NCI-H146 treated with DMSO at 0.1 percent for 48 hours (cell line): ENCODE data around the gene MTF1.
A peak's percentile ranks its signal among the peaks of the same experiment; 100 is the strongest.
"Not testable (repeated sequence)": the region's sequence is repeated elsewhere in the genome, so short reads cannot be mapped to it uniquely, and the experiment has no call there.

Experiments used
- DNase-seq: peaks from one replicate; lab custom pipeline; 2025; ENCODE audit not compliant: unreplicated experiment; lab: John Stamatoyannopoulos, UW

The MTF1 gene

DNA sequence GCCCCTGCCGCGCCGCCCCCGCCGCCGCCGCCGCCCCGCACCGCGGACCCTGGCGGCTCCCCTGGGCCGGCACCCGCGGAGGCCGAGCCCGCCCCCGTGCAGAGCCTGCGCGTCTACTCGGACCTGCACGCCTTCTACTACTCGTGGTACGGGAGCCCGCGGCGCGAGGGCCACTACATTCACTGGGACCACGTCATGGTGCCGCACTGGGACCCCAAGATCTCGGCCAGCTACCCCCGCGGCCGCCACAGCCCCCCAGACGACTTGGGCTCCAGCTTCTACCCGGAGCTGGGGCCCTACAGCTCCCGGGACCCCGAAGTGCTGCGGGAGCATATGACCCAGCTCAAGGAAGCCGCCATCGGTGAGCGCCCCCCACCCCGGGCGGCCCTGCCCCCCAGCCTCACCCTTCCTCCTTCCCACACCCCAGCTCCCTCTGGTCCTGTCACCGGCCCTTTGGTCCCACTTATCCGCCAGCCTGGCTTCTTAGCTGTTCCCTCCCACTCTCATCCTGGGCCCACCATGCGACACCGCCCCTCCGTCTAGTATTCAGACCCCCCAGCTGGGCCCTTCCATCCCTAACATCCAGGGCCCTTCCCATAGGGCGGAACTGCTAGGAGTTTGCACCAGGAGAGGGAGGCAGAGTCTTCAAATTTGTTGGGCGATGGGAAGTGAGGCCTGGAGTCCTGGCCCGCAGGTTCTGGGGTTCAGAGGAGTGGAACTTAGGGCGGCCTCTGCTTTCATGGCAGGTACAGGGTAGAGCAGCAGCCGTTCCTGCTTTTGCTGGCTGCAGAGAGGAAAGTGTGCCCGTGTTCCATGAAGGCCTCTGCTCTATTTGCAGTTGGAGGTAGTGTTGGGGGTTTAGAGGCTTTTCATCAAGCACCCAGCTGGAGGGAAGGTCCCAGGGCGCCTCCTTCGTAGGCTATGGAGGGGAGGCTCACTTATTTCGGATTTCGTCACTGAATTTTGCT is 64.7 kb downstream of the MTF1 start:
- DNase-seq = no peak

DNA sequence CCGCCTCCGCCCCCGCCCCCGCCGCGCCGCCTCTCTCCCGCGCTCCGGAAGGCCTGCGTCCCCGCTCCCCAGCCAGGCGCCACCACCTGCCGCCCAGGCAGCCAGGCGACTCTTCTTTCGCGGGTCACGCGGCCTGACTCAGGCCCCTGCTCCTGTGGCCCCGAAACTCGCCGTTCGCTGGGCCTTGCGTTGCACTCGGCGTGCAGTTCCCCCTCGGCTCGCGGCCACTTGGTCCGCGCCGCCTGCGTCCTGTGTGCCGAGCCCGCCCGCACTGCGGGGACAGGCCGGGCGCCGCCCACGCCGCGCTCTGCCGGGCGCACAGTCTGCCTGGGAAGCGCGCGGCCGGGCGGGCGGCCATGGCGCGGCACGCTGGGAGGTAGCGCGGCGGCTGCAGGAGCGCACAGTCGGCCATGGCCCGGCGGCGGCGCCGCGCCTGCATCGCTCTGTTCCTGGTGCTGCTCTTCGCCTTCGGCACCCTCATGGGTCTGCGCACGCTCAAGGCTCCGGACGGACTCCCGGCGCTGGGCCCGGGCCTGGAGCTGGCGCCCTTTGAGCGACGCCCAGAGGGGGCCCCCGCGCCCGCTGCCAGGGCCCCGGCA is 65.5 kb downstream of the MTF1 start, which contains the start of gene MANEAL:
Gene MANEAL, plus strand, starts transcription at position 75 of the 599 bp plus-strand sequence. Its CDS starts 336 bp downstream, at position 411.
- DNase-seq = peak; percentile 14

DNA sequence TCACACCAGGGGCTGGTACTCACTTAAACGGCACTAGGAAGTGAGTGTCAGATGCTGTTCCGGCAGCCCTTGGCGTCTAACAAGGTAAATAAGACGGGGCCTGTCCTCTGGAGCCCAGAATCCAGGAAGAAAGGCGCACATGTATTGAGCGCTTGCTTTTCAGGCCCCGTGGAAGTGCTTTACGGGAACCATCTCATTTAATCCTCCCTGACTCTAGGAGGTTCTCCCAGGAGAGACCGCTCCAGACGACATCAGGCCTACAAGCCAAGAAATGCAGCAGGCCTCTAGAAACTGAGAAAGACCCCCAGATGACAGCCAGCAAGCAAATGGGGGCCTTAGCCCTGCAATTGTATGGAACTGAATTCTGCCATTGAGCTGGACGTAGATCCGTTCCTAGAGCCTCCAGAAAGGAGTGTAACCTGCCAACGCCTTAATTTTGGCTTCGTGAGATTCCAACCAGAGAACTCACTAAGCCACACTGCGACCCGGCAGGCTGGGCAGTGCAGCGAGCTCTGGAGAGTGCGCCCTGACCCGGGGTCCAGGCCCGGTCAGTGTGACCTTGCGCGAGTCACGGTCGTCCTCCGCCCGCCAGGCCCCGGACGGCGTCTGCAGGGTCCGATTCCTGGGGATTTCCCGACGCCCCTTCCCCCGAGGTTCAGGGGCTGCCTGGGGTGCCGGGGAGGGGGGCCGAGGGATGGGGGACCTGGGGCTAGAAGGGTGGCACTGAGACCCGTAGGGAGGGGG is 66.3 kb downstream of the MTF1 start:
- DNase-seq = no peak

DNA sequence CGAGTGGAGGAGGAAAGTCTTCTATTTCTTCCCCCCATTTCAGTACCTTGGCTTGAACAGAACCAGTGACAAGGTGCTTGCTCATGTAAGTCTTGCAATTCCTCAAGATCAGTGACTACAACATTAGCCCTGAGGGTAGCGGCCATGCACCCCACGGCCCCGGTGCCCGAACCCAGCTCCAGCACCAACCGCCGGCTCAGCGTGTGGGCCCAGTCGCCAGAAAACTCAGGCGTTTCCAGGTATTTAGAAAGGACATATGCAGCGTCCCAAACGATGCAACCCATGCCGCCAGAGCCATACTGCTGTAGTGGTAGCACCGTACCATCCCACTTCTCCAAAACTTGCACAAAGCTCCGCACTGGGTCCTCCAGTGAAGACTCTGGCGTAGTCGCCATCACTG is 76.9 kb downstream of the MTF1 start:
- no peak for DNase-seq

DNA sequence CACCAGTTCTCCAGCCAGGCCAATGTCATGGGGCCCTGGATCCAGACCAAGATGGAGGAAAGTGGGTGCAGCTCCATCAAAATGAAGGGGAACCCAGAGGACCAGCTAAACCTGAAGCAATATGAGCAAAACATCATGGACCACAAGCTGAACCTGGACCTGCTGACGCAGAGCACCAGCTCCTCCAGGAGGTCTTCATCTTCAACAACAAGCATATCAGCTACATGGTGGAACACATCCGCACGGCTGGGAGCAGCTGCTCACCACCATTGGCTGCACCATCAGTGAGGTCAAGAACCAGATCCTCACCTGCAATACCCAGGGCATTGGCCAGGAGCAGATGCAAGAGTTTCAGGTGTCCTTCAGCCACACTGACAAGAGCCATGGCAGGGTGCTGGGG is 80.7 kb downstream of the MTF1 start:
- no peak for DNase-seq

DNA sequence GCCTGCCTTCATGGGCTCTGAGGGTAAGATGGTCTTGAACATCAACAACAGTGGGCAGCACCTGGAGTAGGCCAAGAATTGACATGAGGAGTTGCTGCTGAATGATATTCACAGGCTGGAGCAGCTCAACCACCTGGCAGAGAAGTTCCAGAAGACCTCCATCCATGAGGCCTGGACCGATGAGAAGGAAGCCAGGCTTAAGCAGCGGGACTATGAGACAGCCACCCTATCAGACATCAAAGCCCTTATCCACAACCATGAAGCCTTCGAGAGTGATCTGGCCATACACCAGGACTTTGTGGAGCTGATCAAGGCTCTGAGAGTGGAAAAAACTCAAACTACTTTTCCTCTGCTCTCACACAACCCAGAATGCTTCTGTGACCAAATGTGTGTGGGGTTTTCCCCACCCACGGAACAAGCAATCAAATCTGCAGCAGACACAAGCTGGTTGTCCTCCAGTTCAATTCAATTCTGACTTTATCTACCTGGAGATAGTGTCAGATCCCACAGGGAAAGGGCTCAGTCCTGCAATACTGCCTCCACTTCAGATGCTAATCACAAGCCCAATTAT is 82.4 kb downstream of the MTF1 start:
- no peak for DNase-seq

DNA sequence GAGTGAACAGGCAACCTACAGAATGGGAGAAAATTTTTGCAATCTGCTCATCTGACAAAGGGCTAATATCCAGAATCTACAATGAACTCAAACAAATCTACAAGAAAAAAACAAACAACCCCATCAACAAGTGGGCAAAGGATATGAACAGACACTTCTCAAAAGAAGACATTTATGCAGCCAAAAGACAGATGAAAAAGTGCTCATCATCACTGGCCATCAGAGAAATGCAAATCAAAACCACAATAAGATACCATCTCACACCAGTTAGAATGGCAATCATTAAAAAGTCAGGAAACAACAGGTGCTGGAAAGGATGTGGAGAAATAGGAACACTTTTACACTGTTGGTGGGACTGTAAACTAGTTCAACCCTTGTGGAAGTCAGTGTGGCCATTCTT is 88.0 kb downstream of the MTF1 start:
- not testable (repeated sequence) for DNase-seq

DNA sequence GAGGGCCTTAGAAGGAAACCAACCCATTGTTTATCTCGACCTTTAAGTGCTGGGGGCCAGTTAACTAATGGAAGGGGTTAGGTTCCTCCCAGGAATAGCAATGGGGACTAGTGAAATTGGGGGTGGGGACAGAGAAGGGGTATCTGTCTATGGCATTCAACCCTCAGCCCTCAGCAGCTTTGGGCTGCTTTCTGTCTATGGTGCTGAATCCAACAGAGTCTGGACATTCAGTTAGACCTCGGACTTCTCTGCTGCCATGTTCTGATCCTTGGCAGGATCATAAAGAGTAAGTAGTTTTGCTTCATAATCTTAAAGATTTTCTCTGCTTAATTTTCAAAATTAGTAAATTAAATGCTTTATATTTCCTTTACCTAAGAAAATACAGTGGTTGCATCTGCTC is 91.9 kb downstream of the MTF1 start:
- no peak for DNase-seq

DNA sequence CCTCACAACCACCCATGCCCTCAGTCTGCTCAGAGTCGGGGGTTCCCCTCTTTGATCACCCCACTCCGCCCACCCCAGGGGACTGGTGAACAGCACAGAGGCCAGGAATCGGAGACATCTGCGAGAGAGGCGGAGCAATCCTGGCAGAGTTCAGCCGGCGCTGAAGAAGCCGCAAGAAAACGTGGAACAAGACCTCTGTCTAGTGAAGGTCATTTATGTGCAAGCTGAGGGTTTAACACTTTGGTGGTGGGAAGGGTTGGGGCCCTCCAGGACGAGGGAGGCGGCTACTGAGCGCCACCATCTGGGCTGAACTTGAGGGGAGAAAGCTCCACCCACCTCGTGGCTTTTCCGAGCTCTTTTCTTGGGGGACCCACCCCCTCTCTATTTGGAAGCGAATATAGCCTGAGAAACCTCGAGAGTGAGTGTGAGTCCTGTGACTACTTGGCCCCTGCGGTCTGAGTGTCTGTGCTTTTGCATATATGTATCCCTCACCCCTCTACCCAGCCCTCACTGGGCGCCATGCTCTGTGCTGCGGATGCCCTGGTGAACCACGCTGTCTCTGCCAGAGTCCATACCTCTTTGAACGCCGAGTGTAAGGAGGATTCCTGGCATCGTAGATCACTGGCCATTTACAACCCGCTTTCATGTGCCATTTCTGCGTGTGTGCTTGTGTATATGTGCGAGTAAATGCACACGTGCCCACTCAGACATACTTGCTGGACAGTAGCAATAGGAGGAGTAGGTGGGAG is 93.3 kb downstream of the MTF1 start:
- no peak for DNase-seq

DNA sequence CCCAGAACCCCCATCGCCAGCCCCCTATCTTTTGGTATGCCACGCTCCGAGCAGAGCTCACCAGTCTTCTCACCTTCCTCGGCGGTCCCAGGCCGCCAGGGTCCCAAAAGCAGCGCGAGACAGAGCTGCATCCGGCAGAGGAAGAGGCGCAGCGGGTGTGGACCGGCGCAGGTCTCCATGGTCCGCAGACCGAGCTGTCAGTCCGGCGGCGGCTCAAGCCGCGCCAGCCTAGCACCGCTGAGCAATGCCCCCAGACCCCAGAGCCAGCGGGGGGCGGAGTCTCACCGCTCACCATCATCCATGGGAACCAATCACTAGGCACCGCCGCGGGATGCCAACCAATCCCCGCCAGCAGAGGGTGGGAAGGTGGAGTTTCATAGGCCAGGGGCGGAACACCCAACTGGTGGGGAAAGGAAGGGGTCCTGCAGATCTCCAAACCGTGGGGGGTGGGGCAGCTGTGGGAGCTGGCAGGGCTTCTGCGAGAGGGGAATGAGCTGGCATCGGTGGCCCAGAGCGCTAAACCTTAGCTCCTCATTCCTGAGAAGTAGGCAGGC is 94.4 kb downstream of the MTF1 start, which contains the start of gene EPHA10:
Gene EPHA10, minus strand, starts transcription at position 233 of the 554 bp plus-strand sequence. Its CDS starts 54 bp downstream, at position 179.
- peak; percentile 50 for DNase-seq

DNA sequence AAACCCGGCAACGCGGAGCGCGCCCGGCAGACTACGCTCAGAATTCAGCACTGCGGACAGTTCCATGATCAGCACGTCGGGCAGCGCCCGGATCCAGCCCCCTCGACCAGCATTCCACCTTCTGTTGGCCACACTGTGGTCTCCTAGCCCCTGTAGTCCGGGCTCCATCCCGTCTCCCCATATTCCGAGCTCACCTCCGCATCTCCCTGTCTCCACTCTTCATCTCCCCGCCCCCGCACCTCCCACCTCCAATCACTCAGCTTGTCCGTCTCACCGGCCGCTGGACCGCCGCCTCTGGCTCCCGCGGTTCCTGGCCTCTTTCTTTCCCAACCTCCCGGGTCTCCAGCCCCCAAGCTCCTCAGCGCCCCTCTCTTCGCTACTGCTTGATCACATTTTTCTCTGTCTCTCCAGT is 95.0 kb downstream of the MTF1 start:
- peak; percentile 2 for DNase-seq

DNA sequence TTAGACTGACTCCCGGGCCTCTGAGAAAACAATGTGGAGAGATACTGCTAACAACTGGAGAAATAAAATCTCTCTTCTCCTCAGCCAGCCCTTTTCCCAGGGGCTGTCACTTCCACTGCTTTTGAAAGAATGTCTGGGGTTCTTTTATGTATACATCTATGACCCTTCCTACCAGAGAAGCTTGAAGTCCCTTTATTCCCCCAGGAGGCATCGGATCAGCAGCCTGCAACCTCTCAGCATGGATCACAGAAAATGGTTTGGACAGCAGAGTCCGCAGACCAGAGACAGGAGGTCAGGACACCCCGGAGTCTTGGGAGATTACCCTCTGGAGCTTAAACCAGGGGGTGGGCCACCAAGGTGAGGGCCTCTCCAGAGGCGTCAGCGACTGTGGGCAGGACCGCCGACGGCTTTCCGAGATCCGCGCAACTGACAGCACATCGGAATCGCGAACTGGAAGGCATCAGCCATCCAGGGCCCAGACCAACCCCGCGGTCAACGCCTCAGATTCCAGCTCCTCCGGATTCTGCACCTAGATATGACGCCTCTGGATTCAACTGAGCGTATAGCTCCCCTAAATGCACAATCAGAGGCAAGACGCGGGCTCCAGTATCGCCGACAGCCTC is 95.5 kb downstream of the MTF1 start:
- no peak for DNase-seq

DNA sequence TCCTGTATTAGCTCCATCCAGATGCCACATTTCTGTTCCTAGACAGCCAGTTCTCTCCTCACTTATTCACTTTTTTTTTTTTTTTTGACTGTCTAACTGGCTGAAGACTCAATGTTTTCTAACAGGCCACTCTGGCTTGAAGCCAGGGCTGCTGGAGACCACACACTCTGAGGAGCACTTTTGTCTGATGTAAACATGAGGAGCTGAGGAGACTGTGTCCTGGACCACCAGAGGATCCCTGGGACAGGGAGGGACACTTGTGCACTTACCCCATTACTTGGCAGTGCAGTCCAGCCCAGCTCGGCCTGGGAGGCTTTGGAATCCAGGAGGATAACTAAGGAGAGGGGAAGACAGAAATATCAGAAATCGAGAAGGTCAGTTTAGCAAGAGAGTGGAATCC is 96.9 kb downstream of the MTF1 start:
- no peak for DNase-seq

DNA sequence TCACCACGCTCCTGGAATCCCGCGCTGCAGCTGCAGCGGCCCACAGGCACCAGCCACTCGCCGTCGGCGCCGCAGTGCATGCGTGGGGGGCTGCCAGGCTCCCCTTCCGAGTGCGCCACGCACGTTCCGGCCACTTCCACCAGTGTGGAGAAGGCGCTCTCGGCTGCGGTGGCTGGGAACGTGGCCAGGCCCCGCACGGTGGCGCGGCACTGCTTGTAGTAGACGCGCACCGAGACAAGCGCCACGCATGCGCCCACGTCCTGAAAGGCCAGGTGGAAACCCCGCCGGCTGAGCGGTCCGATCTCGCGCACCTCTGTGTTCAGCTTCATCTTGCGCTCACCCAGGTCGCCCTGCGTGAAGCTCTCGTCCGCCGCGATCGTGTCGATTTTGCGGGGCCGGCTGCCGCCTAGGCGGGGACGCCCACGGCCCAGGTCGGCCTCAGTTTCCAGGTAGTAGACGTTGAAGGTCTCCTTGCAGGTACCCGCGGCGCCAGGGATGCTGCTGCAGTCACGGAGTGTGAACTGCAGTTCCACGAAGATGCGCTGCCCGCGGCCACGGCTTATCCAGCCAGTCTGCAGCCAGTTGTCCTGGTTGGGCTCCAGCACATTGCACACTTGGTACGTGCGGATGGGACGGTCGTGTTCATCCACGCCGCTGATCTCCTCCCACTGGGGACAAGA is 97.8 kb downstream of the MTF1 start:
- no peak for DNase-seq
